IPS-11a (cell line): Measurements from ENCODE around the gene BCL2L15.
"Not testable (repeated sequence)": the region's sequence is repeated elsewhere in the genome, so short reads cannot be mapped to it uniquely, and the experiment has no call there.

Experiments
- H3K4me3 ChIP-seq: one replicate; pipeline ENCODE4 v1.5.1; 2013; ENCODE audit warnings: low read depth, low read length, control low read depth

Gene BCL2L15

DNA sequence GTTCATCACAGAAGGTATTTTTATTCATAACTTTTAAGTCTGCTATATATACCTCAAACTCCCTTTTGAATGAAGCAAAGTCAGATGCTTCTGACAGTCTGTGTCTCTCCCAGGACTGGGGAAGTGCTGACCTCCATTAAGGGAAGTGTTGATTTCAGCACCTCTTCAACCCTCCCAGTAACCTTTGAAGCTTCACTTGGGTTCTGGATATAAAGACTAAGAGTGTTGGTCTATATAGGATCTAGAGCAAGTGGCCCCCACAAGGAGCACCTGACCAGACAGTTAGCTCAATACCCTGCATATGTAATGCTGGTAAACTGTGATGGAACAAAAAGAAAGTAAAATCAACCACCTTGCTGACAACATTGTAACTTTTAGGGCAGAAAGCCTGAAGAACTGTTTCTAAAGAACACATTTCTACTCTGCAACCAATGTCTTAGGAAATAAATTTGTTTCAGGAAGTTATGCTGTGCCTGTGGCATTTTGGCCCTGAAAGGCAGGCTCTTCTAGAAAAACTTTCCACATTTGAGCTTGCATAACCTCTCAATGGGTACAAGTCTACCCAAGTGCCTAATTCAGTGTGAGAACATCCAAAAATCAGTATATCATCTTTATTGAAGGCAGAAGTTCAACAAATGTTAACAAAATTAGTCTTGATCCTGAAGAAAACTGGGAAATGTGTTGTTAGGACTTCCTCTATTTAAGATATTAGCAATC, 15.0 kb downstream of the BCL2L15 start:
- no peak overlapping the region for H3K4me3 ChIP-seq

DNA sequence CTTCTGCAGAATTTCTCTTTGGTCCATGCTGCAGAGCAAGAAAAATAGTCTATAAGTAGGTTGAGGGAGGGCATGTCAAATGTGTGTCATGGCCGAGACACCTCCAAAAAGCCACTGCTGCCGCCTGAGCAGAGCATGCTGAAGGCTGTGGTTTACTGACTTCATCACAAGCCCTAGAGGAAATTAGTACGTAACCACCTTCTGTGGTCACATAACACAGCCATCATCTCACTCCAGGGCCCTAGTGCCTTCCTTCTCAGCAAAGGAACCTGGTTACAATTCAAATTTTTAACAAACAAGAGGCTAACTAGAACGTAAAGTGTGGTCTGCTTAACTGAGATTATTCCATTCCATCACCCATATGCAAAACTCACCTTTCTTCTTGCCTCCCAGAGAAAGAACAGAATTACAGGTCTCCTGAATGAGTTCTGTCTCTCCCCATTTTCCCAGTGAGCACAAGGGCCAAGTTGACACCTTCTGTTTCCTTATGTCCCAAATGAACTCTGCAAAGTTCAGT, 15.7 kb downstream of the BCL2L15 start, which contains the start of gene PTPN22:
Gene PTPN22, minus strand, starts transcription at position 116 of the 517 bp plus-strand sequence.
- H3K4me3 ChIP-seq = no peak within 1 kb of the TSS

DNA sequence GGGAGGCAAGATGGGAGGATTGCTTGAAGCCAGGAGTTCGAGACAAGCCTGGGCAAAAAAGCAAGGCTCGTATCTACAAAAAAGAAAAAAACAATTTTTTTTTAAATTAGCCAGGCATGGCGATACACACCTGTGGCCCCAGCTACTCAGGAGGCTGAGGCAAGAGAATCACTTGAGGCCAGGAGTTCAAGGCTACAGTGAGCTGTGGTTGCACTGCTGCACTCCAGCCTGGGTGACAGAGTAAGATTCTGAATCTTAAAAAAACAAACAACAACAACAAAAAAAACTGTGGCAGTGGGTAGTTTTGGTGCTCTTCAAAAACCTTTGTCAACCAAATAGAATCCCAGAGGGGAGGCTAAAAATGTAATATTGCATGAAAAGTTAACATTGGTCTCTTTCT, 16.6 kb downstream of the BCL2L15 start:
- H3K4me3 ChIP-seq = no peak overlapping the region

DNA sequence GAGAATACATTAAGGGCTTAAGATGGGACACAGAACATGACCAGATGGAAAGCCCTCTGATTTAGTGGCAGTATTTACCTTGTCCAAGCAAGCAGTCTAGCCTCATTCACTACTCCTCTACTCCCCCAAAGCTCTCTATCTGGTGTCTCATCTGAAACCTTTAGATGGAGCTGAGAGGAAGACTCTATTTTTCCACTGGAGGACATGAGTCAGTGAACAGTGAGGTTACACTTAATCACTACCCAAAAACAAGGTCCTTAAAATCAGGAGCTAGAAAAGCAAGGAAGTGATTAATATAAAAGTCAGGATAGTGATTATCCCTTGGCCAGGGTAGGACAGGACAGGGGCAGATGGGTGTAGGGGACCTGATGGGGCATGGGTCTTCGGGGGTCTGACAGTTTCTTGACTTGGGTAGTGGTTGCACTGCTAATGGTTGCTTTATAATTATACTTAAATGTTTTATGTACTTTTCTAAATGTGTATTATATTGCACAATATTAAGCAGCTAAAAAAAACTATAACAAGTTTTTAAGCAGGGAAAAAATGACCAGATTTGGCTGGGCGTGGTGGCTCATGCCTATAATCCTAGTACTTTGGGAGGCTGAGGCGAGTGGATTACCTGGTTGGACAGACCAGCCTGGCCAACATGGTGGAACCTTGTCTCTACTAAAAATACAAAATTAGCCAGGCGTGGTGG, 18.8 kb downstream of the BCL2L15 start:
- no peak overlapping the region for H3K4me3 ChIP-seq

DNA sequence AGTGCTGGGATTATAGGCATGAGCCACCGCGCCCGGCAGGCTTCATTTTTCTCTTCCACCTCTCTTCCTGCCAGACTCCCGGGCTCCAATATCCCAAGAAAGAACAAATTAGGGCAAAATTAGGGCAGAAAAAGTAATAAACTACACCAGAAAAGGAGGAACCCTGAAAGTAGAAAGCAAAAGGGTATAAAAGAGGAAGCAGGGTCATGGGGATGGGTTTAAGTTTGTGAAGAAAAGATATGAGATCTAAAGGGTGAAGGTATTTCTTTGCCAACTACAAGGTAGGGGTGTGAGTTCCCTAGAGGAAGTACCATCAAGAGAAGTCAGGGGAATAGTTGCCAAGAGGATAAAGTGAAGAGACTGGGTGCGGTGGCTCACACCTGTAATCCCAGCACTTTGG, 25.7 kb downstream of the BCL2L15 start:
- no peak overlapping the region for H3K4me3 ChIP-seq

DNA sequence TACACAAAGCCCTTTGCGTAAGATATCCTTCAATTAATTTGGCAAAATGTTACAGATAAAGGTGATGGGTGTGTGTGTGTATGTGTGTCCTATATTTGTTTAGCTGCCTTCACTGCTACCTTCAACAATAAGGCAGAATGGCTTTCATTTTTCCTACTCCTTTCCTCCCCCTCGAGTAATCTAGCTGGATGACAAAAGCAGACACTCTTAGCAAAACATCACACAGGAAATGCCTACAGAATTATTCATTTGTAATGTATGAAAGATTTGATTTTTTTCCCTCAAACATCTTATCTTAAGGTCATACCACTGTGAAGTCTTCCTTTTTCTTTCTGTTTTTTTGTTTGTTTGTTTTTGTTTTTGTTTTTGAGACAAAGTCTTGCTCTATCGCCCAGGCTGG, 26.5 kb downstream of the BCL2L15 start:
- no peak overlapping the region for H3K4me3 ChIP-seq

DNA sequence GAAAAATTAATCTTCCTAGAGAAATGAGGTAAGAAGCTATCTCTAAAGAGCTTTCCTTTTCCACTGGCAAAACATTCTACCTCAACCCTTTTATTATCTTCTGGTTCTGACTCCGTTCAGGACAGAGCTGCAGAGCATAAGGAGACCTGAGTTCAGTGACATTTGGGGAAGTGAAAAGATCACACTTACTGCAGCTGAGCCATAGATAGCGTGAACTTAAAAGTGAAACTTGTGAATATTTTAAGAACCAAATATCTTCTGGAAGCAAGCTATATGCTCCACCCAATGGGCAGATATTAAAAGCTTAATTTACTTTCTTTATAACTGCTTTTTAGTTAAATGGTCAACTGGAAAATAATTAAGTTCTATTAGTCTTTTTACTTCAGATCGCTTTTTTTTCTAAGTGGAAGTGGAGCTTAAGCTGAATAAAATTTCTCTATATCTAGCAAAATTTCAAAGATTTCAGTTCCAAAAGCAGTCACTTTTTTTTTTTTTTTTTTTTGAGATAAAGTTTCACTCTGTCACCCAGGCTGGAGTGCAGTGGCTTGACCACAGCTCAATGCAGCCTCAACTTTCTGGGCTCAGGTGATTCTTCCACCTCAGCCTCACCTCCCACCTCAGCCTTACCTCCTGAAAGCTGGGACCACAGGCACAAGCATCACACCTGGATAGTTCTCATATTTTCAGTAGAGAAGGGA, 27.8 kb downstream of the BCL2L15 start:
- no peak overlapping the region for H3K4me3 ChIP-seq

DNA sequence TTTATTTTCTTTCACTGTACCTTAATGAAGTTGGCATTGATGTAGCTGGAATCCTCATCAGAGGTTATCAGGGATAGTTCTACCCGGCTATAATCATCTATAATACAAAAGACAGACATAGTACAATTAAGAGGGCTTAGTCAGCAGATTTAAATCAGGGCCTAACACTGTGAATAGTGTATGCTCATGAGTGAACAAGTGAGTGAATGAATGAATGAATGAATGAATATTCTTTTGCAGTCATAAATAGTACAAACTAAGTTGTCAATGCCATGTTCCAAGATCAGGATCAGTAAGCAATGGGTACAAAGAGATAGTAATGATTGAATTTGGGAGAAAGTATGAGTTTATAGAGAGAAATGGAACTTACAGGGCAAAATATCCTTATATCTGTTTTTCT, 28.4 kb downstream of the BCL2L15 start:
- H3K4me3 ChIP-seq = no peak overlapping the region

DNA sequence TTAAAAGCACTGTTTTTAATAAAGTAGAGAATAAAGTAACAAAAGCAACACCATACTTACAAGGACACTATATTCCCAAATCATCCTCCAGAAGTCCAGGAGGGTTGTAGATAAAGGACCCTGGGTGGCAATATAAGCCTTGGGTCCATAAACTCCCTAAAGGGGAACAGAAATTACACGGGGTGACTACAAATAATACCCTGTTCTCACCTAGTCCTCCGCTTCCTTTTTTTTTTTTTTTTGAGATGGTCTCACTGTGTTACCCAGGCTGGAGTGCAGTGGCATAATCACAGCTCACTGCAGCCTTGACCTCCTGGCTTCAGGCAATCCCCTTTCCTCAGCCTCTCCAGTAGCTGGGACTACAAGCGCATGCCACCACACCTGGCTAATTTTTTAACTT, 29.0 kb downstream of the BCL2L15 start:
- no peak overlapping the region for H3K4me3 ChIP-seq

DNA sequence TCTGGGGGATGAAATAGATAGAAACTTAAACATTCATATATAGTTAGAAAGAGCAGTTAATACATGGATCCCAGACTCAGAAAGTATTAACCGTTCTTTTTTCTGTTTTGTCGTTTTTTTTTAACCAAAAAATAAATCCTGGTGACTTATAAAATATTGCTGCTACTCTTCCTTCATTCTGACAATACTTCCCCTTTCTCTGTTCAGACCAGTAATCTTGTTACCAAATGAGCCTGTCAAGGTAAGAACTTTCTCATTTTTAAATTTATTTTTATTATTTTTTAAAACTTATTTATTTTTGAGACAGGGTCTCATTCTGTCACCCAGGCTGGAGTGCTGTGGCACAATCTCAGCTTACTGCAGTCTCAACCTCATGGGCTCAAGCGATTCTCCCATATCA, 29.6 kb downstream of the BCL2L15 start:
- H3K4me3 ChIP-seq = no peak overlapping the region

DNA sequence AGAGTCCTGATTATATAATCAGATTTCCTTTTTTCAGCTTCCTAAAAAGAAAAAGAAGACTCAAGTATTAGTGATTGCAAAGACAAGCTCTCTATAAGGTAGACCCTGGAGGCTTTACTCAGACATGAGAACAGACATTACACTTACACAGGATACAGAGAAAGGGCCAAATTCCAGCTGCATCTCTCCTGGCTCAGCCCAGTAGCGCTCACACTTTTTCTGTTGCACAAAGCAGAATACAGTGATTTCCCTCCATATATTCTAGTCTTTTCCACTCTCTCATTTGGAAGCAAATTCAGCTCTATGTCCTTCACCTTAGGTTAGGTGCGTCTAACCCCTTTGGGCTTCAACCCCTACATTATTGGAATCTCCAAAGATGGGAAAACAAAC, 31.0 kb downstream of the BCL2L15 start:
- H3K4me3 ChIP-seq = no peak overlapping the region

DNA sequence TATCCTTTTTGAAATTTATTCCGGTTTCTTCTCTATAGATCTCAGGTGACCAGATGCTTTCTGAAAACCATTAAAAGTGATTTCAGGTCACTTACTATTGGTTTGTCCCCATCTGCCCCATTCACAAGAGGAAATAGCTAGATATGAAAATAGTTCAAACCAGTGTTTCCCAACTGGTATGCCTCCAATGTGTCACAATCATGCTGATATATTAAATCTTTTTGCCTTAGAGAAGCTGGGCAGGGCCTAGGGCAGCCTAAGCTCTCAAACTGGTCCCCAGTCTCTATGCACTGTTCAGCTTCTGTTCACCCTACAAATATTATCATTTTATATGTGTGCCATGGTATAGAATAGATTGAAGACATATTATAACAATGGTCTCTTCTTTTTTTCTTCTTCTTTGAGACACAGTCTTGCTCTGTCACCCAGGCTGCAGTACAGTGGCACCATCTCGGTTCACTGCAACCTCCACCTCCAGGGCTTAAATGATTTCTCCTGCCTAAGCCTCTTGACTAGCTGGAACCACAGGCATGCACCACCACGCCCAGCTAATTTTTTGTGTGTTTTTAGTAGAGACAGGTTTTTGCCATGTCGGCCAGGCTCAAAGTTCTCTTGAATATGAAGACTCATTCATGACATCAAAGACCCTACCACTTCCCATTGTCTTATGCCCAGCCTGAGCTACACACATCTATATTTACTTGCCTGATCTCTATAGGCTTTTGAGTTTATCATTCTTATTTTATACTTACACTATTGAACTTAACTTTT, 31.6 kb downstream of the BCL2L15 start:
- H3K4me3 ChIP-seq = no peak overlapping the region

DNA sequence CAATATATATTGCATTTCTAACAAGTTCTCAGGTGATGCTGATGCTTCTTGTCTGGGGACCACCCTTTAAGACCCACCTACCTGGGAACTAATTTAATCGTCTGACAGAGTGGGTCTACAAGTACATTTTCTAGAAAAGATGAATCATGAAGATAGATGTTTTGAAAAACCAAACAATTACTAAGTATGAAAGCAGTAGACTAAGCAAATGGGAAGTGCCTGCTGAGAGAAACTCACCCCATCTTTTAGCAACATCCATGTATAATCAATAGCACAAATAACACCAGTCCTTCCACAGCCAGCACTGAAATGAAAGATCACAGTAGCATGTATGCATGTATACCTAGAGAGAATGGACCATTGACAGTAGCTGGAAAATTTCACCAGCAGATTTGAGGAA, 33.1 kb downstream of the BCL2L15 start:
- H3K4me3 ChIP-seq = no peak overlapping the region

DNA sequence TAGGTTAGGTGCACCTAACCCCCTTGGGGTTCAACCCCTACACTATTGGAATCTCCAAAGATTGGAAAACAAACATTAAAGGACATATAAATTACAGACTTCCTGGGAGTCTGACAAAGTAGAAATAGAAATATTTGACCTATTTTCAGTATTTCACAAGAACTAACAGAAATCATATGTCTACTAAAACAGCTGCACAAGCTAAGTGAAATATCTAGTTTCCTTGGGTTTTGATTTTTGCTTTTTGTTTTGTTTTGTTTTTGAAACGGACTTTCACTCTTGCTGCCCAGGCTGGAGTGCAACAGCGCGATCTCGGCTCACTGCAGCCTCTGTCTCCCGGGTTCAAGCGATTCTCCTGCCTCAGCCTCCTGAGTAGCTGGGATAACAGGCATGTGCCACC, 34.7 kb downstream of the BCL2L15 start:
- not testable (repeated sequence) for H3K4me3 ChIP-seq

DNA sequence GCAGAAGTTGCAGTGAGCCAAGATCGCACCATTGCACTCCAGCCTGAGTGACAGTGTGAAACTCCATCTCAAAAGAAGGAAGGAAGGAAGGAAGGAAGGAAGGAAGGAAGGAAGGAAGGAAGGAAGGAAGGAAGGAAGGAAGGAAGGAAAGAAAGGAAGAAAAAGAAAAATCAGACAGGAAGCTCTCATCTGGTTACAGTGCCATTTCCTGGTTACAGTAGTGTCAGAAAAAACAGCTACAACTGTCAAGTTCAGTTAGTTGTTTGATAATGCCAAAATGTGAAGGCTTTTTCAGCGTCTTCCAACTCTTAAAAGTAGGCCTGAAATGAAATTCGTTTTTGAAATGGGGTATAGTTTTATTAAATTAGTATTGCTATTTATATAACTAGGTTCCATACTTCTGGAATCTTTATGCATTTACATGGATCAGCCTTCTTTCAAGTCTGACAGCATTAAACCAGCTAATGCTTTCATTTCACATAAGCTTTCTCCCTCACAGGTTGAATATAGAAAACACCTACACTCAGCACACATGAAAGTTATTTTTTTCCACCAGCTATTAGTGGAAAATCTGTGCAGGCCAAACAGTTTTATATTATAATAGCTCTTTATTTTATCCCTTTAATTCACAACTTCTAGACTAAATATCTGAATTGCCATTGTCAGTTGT, 37.1 kb downstream of the BCL2L15 start:
- no peak overlapping the region for H3K4me3 ChIP-seq

DNA sequence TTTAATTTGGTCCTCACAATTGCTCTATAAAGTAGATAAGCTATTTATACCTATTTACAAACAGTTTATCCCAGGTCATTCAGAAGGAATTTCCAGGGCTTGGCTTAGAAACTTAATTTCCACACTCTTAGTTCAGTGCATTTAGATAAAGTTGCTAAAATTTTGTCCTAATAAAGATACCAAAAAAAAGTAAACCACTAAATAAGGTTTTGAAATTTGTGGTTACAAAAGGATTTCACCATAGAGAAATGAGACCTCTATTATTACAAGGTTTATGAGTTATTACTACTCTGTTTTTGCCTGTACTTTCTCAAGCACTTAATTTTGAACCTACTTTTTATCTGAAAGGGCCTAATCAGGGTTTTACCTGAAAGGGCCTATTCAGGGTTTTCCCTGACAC, 38.3 kb downstream of the BCL2L15 start:
- H3K4me3 ChIP-seq = no peak overlapping the region

DNA sequence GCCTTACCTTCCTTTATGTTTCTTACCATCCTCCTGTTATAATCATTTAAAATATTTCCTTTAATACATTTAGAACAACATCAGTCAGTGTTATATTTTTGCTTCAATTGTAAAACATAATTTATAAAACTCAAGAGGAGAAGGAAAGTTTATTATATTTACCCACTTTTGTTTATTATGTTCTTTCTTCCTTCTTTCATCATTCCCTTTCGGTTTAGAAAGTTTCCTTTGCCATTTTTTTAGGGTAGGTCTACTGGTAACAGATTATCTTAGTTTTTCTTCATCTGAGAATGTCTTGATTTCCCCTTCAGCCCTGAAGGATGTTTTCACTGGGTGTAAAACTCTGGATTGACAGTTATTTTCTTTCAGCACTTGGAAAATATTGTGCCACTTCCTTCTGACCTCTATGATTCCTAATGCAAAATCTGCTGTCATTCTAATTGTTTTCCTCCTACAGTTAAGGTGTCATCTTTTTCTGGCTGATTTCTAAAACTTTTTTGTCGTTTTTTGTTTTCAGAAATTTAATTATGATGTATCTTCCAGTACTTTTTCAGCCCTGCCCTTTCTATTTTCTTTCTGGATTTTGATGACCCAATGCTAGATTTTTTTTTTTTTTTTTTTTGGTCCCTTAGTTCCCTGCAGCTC, 40.9 kb downstream of the BCL2L15 start:
- no peak overlapping the region for H3K4me3 ChIP-seq

DNA sequence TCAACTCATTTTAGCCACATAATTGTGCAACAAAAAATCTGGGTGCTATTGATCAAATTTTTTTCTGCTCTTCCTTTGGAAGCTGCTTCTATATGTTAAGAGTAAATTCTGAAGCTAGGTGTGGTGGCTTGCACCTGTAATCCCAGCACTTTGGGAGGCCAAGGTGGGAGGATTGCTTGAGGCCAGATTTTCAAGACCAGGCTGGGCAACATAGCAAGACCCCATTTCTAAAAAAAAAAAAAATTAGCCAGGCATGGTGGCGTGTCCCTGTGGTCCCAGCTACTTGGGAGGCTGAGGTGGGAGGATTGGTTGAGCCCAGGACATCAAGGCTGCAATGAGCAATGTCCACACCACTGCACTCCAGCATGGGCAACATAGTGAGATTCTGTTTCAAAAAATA, 50.8 kb downstream of the BCL2L15 start:
- no peak overlapping the region for H3K4me3 ChIP-seq

DNA sequence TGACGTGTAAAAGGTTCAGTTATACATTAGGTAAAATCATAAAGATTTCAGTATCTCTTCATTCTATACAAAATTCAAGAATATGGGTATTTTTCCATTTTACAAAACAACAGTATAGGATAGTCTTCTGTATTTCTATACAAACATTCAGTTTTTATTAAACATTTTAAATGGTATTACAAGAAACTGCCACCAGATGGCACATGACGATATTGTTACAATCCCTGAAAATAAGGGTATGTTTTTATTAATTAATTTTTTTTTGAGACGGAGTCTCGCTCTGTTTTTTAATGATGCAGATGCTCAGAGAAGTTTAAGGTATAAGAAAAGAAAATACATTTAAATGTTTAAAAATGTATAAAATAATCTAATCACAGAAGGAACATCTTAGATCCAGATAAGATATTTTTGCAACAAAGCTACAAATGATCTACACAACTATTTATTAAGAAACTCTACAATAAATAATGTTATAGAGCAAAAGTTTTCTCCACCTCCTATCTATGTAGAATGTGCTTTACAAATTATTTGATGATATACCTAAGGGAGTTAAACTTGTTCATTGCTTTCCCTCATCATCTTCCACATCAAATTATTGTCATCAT, 51.6 kb downstream of the BCL2L15 start:
- no peak overlapping the region for H3K4me3 ChIP-seq

DNA sequence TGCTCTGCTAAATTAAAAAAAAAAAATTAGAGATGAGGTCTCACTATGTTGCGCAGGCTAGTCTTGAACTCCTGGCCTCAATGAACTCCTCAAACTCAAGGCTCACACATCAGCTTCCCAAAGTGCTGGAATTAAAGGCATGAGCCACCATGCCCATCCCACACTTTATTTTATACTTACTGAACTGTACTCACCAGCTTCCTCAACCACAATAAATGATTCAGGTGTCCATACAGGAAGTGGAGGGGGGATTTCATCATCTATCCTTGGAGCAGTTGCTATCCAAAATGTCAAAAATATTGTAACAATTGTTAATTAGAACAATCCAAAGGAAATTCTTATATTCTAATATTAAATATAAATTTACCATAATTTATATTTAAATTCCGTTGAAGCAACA, 52.7 kb downstream of the BCL2L15 start:
- no peak overlapping the region for H3K4me3 ChIP-seq
